GM21423 (cell line): ENCODE measurements around the gene CLEC4D.
"Not testable (repeated sequence)": the region's sequence is repeated elsewhere in the genome, so short reads cannot be mapped to it uniquely, and the experiment has no call there.

ENCODE experiments used
- ATAC-seq: cut with Tn5 transposase; IDR thresholded peaks from one replicate; pipeline ENCODE4 v1.9.1; 2021; ENCODE audit warnings: mild to moderate bottlenecking, moderate library complexity; ENCODE audit not compliant: unreplicated experiment

CLEC4D gene

DNA sequence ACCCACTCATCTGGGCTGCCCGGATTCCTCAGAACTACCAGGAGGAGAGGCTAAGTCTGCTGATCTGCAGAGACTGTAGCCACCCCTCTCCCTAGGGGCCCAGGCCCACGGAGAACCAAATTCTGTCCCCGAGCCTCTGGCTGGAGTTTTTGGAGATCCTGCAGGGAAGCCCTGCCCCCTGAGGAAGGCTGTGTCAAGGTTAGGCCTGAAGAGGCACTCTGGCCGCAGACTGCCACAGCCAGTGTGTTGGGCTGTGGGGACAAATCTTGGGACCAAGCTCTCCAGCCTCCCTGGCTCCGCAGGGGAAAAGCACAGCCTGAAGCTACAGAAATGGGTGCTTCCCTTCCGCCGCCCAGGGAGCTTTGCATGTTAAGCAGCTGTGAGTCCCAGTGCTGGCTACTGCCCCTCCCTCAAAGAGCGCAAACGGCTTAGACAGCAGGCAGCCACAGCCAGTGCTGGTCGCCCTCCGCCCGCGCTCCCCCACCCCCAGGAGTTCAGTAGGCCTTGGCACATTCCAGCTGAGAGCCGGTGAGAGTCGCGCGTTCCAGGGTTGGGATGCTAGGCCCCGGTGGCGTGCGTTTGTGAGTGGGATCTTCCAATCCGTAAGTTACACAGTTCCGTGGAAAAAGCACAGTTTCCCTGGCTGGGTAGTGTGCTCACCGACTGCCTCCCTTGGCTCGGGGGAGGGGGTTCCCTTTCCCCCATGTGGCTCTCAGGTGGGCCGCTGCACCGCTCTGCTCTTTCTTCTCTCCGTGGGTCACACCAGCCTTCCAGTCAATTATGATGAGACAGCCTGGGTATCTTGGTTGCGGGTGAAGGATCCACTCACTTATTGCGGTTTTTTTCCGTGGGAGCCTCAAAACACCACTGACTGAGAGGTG lies 14.2 kb downstream of the CLEC4D start:
- ATAC-seq: no peak

- ATAC-seq: no peak
Observed at GRCh38 chr12:8532045-8532444, 18.7 kb downstream of the CLEC4D start.

DNA sequence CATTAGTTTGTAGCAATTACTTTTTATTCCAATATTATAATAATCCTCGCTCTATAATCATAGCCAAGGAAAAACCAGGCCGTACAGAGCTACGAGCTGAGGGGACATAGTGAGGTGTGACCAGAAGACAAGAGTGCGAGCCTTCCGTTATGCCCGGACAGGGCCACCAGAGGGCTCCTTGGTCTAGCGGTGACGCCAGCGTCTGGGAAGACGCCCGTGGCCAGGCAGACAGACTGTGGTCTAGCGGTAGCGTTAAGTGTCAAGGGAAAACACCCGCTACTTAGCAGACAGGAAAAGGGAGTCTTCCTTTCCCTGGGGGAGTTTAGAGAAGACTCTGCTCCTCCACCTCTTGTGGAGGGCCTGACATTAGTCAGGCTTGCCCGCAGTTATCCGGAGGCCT lies 24.5 kb downstream of the CLEC4D start:
- not testable (repeated sequence) for ATAC-seq

GRCh38 chr12:8540831-8541230 lies 27.5 kb downstream of the CLEC4D start, which contains the start of gene CLEC4E:
Gene CLEC4E (minus strand): TSS chr12:8540905. CDS start chr12:8540797, 108 bp downstream.
- not testable (repeated sequence) for ATAC-seq

DNA sequence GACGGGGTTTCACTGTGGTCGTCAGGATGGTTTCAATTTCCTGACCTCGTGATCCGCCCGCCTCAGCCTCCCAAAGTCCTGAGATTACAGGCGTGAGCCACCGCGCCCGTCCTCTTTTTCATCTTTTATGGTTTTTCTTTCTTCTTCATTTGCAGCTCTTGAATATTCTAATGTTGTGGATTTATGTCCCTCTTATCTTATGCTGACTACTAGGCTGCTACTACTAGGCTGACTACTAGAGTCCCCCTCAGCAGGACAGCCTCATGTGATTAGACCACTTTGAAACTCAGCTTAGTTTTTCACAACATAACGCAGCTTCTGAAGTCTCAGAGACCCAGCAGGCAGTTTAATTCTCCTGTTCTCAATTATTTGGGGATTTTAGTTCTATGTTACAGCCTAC lies 28.3 kb downstream of the CLEC4D start:
- no peak for ATAC-seq

DNA sequence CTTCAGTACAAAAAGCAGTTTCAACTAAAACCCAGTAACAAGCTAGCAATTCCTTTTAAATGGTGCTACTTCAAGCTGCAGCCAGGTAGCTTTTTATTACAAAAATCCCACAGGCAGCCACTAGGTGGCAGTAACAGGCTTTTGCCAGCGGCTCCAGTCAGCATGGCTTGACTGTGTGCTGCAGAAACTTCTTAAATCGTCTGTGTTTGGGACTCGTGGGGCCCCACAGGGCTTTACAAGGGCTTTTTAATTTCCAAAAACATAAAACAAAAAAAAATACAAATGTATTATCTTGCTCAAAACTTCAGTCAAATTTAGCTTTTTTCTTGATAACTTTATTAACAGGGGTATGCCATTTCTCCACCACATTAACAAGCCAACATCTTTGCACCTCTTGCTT lies 31.0 kb downstream of the CLEC4D start:
- ATAC-seq: no peak

DNA sequence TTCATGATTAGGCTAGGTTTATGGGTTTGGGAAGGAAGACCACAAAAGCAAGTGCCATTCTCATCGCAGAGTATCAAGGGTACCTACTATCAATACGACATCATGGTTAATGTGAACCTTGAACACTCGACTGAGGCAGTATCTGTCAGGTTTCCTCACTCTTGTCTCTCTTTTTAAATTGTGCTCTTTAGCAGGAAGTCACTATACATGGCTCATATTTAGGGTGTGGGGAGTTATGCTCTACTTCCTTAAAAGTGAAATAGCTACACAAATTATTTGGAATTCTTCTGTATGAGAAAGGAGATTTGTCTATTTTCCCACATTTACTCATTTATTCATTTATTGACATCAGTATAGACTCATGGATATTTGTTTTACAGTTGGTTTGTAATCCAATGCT lies 33.3 kb downstream of the CLEC4D start:
- no peak for ATAC-seq

GRCh38 chr12:8547645-8548044 lies 34.3 kb downstream of the CLEC4D start:
- no peak for ATAC-seq

- no peak for ATAC-seq
Observed at GRCh38 chr12:8548192-8548591, 34.9 kb downstream of the CLEC4D start.

DNA sequence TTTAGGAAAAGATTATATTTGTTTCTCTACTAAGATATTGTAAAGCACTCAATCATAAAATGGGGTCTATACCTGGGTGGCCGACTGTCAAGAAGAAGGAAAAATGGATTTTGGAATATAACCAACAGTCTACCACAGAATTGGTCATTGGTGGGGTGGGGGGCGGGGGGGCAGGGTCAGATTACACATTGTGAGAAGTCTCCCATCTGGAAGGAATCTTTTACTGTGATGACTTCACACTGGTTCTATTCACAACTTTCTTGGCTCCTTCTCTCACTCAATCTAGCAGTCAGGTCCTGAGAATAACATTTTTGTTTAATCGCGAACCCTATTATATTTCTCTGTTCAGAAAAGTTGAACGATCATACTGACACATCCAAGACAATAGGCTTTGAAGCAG lies 36.1 kb downstream of the CLEC4D start:
- no peak for ATAC-seq

DNA sequence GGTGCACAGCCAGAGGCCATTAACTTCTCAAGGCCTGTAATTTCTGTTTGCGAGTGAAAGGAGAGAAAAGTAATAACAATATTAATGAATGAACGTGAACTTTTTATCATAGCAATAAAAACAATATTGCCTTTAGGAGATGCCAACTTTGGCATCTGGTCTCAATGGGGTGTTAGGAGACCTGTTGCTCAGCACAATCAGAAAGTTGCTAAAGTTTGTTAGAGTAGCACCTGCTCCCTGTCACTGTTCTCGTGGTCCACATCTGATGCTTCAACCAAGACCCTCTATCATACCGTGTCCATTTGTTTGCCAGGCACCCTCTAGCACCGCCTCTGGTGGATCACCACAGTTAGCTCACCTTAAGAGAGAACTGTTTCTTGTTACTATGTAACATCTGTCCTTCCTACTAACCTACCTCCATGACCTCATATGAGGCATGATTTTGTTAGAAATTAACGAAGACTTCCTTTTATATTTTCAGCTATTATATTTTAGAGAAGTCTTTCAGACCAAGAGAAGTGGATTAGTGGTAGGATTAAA lies 39.9 kb downstream of the CLEC4D start:
- no peak for ATAC-seq

- no peak for ATAC-seq
Observed at GRCh38 chr12:8554451-8555195, 41.3 kb downstream of the CLEC4D start.

- no peak for ATAC-seq
Observed at GRCh38 chr12:8556531-8557097, 43.3 kb downstream of the CLEC4D start.

GRCh38 chr12:8559676-8560075 lies 46.4 kb downstream of the CLEC4D start:
- ATAC-seq: no peak

GRCh38 chr12:8561011-8561410 lies 47.7 kb downstream of the CLEC4D start:
- ATAC-seq: no peak

- no peak for ATAC-seq
Observed at GRCh38 chr12:8562310-8562709, 49.0 kb downstream of the CLEC4D start.

DNA sequence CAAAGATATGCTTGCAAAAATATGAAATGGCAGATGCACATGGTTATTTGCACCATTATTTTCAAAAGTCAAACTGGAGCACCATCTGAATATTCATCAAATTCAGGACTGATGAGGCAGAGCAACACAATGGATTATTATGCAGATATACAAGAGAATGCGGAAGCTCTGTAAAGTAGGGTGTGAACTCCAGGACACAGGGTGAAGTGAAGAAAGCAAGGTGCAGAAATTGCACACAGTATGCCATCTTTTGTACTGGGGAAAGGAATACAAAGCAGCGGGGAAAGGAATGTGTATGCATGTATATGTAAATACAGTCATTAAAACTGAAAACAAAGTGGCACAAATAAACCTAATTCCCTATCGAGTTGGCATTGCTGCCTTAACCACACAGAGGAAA lies 50.1 kb downstream of the CLEC4D start:
- no peak for ATAC-seq

DNA sequence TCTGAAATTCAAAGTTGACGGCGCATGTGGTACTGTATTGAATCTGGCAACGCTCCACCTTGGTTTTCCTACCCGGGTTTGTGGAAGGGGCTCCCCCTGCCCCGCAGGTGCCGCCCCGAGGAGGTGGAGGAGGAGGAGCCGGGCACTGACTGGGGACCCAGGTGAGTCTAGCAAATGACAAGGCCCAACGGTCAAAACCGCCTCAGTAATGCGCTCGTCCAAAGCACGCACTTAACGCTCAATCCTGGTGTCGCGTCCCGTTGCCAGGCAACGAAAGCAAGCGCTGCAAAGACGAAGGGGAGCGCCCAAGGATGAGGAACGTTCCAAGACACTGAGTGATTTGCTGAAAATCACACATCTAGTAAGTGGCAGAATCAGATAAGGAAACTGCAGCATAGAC lies 51.4 kb downstream of the CLEC4D start:
- no peak for ATAC-seq

- ATAC-seq: not testable (repeated sequence)
Observed at GRCh38 chr12:8566052-8566451, 52.7 kb downstream of the CLEC4D start.

- ATAC-seq: no peak
Observed at GRCh38 chr12:8566525-8566924, 53.2 kb downstream of the CLEC4D start.
